HEK293 (cell line): ENCODE data around the gene TMEM72.

Experiments
- CTCF ChIA-PET: fragments of 350-600 bp; formaldehyde crosslinking; extraction: SDS; loops from one replicate; lab custom pipeline; 2021; ENCODE audit warnings: antibody characterized with exemption; lab: Yijun Ruan, JAX
- POLR2A ChIA-PET: fragments of 300-600 bp; formaldehyde crosslinking; extraction: SDS; loops from one replicate; lab custom pipeline; 2020; ENCODE audit warnings: antibody characterized with exemption, inconsistent platforms; lab: Yijun Ruan, JAX
- H3K27ac ChIP-seq: fragments of 200-500 bp; sonication (Bioruptor generic); 2 replicates; pipeline ENCODE4 v1.5.1; 2014; ENCODE audit warnings: low read depth, low read length, control low read depth, inconsistent platforms; ENCODE audit errors: extremely low read depth
- H3K36me3 ChIP-seq, 2 experiments: fragments of 200-500 bp in 1 of 2; sonication (Bioruptor generic) in 1 of 2; 1 replicate in 1 of 2; 2 replicates in 1 of 2; pipeline ENCODE4 v1.5.1; 2014 to 2017; ENCODE audit warnings: inconsistent platforms in 2 of 2, low read length in 2 of 2; ENCODE audit not compliant: control insufficient read depth in 2 of 2, insufficient read depth in 1 of 2
- H3K4me1 ChIP-seq: fragments of 200-500 bp; sonication (Bioruptor generic); 2 replicates; pipeline ENCODE4 v1.5.1; 2014; ENCODE audit warnings: mild to moderate bottlenecking, low read length, inconsistent platforms; ENCODE audit not compliant: control insufficient read depth, insufficient read depth
- H3K4me3 ChIP-seq: 2 replicates; pipeline ENCODE4 v1.5.1; 2011; ENCODE audit warnings: low read depth, mild to moderate bottlenecking, control low read depth, low read length, moderate library complexity
- H3K9me3 ChIP-seq: fragments of 200-500 bp; sonication (Bioruptor generic); 2 replicates; pipeline ENCODE4 v1.5.1; 2014; ENCODE audit warnings: low read depth, low read length, inconsistent platforms; ENCODE audit not compliant: control insufficient read depth, insufficient read depth
- ZNF24 ChIP-seq: fragments of 450-650 bp; formaldehyde crosslinking; IDR thresholded peaks from 2 replicates; pipeline ENCODE4 v1.5.1; 2016; ENCODE audit warnings: missing biosample characterization, missing genetic modification characterization
- ZNF341 ChIP-seq: fragments of 450-650 bp; formaldehyde crosslinking; IDR thresholded peaks from 2 replicates; pipeline ENCODE4; 2016; ENCODE audit warnings: low read depth, missing biosample characterization, missing genetic modification characterization
- ZNF510 ChIP-seq: fragments of 450-650 bp; formaldehyde crosslinking; IDR thresholded peaks from 2 replicates; pipeline ENCODE4 v1.5.1; 2018; ENCODE audit warnings: mild to moderate bottlenecking, missing genetic modification characterization, missing biosample characterization; ENCODE audit not compliant: insufficient replicate concordance
- ZNF549 ChIP-seq: fragments of 450-650 bp; IDR thresholded peaks from 2 replicates; pipeline ENCODE4 v1.5.1; 2018; ENCODE audit warnings: missing biosample characterization, missing genetic modification characterization, mild to moderate bottlenecking, inconsistent platforms, moderate library complexity
- ZNF660 ChIP-seq: fragments of 450-650 bp; IDR thresholded peaks from 2 replicates; pipeline ENCODE4 v1.5.1; 2018; ENCODE audit warnings: missing biosample characterization, mild to moderate bottlenecking, missing genetic modification characterization
- ZNF777 ChIP-seq: fragments of 450-650 bp; formaldehyde crosslinking; IDR thresholded peaks from 2 replicates; pipeline ENCODE4 v1.5.1; 2017; ENCODE audit warnings: missing biosample characterization, missing genetic modification characterization, borderline replicate concordance
- TF ChIP-seq, protein P1 (sequence below): fragments of 450-650 bp; formaldehyde crosslinking; IDR thresholded peaks from 2 replicates; pipeline ENCODE4 v1.5.1; 2016; ENCODE audit warnings: missing biosample characterization, missing genetic modification characterization

Gene TMEM72

DNA sequence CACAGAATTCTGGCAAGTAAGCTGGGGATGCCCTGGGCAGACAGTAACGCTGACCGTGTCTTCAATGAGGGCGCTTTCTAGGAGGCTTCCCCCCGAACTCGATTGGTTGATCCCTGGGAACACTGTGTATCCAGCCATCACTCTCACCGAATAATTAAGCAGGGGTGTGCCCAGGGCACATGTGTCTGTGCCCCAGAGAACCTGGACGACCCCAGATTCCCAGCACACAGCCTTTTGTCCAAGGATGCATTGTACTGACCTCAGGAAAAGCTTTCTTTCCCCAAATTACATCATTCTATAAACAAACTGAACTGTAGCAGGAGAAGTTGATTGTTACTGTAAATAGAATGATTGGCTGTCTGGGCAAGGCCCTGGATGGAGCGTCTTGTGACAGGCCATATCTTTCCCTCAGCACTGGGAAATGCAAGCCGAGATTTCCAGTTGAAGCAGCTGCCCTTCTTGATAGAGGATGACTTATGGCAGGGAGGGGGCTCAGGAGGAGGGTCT lies 74.1 kb downstream of the TMEM72 start:
- ChIA-PET POLR2A (no interaction called here), CTCF (no interaction called here)
- TF ChIP-seq ZNF24 (tag by site-specific recombination), result no peak
- TF ChIP-seq, protein P1, sequence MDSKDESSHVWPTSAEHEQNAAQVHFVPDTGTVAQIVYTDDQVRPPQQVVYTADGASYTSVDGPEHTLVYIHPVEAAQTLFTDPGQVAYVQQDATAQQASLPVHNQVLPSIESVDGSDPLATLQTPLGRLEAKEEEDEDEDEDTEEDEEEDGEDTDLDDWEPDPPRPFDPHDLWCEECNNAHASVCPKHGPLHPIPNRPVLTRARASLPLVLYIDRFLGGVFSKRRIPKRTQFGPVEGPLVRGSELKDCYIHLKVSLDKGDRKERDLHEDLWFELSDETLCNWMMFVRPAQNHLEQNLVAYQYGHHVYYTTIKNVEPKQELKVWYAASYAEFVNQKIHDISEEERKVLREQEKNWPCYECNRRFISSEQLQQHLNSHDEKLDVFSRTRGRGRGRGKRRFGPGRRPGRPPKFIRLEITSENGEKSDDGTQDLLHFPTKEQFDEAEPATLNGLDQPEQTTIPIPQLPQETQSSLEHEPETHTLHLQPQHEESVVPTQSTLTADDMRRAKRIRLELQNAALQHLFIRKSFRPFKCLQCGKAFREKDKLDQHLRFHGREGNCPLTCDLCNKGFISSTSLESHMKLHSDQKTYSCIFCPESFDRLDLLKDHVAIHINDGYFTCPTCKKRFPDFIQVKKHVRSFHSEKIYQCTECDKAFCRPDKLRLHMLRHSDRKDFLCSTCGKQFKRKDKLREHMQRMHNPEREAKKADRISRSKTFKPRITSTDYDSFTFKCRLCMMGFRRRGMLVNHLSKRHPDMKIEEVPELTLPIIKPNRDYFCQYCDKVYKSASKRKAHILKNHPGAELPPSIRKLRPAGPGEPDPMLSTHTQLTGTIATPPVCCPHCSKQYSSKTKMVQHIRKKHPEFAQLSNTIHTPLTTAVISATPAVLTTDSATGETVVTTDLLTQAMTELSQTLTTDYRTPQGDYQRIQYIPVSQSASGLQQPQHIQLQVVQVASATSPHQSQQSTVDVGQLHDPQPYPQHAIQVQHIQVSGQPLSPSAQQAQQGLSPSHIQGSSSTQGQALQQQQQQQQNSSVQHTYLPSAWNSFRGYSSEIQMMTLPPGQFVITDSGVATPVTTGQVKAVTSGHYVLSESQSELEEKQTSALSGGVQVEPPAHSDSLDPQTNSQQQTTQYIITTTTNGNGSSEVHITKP (tag by site-specific recombination), result peak; percentile 64
- peak; percentile 34; the same call in 1 of the 2 replicates for TF ChIP-seq ZNF660 (tag by site-specific recombination)
- Histone ChIP-seq H3K4me1 (peaks cover 23% of the 10 kb centered on the region), H3K9me3 (no peaks in the 10 kb centered on the region), H3K36me3 (no peaks in the 10 kb centered on the region), H3K27ac (no peak overlapping the region), H3K4me3 (no peak overlapping the region)

DNA sequence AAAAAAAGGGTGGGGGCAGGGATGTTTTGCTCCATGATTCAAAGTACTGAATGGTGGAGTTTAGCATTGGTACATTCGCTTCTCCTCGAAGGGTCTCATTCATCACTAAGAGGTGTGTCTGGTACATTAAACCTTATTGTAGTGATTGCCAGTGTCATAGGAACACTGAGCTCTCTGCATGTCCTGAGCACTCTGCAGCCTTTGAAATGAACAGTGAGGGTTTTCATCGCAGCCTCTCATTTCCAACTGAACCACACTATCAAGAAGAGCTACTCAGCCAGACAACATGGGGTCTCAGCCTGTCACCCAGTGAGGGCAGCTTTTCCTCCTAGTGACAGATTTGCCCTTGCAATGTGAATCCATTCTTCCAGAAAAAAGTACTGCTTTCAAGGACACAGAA lies 75.0 kb downstream of the TMEM72 start:
- ChIA-PET POLR2A (interaction anchor here (0.8 to 1.2 kb wide), 2 partner anchors 10 to 13 kb away, joined by 3 read pairs; no protein-coding TSS in a partner anchor), CTCF (interaction anchor here (0.5 to 0.9 kb wide), 4 partner anchors 13 to 224 kb away, joined by 3 to 4 read pairs (median 3); no protein-coding TSS in a partner anchor)
- H3K27ac ChIP-seq, result no peak overlapping the region
- peaks cover 15% of the 10 kb centered on the region for H3K4me1 ChIP-seq
- no peaks in the 10 kb centered on the region for H3K9me3 ChIP-seq
- no peak overlapping the region for H3K4me3 ChIP-seq
- TF ChIP-seq ZNF549 (tag by site-specific recombination) (no peak), ZNF510 (tag by site-specific recombination) (no peak), ZNF777 (tag by site-specific recombination) (no peak), ZNF341 (tag by site-specific recombination) (no peak)
- no peaks in the 10 kb centered on the region for H3K36me3 ChIP-seq
